GM12878 (cell line): ENCODE results near the gene CARD19.

Experiments
- BHLHE40 ChIP-seq, 2 experiments: fragments of 450-650 bp in 1 of 2; IDR thresholded peaks; 2 replicates each; pipeline ENCODE4 v1.6.1; 2011 to 2017; ENCODE audit warnings: low read depth in 2 of 2, borderline replicate concordance in 1 of 2, improper control_type of control experiment in 1 of 2, low read length in 1 of 2, mild to moderate bottlenecking in 1 of 2
- DPF2 ChIP-seq: fragments of 450-650 bp; IDR thresholded peaks from 2 replicates; pipeline ENCODE4 v1.6.1; 2017; ENCODE audit warnings: mild to moderate bottlenecking
- MXI1 ChIP-seq: fragments of 150-350 bp; IDR thresholded peaks from 2 replicates; pipeline ENCODE4 v1.6.1; 2011; ENCODE audit warnings: low read depth, mild to moderate bottlenecking, inconsistent platforms, low read length, improper control_type of control experiment
- PAX5 ChIP-seq: IDR thresholded peaks from 2 replicates; pipeline ENCODE4 v1.6.1; 2011; ENCODE audit warnings: low read depth, low read length, borderline replicate concordance
- TF ChIP-seq, protein P1 (sequence below): fragments of 450-650 bp; IDR thresholded peaks from 2 replicates; pipeline ENCODE4 v1.6.1; 2017; ENCODE audit warnings: mild to moderate bottlenecking, moderate library complexity
- TF ChIP-seq, protein P2 (sequence below), 3 experiments: IDR thresholded peaks in 2 of 3; conservative IDR thresholded peaks in 1 of 3; 2 replicates each; pipeline ENCODE4 v1.5.1; 2011; ENCODE audit warnings: low read depth in 3 of 3, low read length in 3 of 3, mild to moderate bottlenecking in 3 of 3, control low read depth in 2 of 3, moderate library complexity in 2 of 3, inconsistent platforms in 1 of 3, mixed read lengths in 1 of 3; ENCODE audit not compliant: control insufficient read depth in 2 of 3, insufficient read depth in 1 of 3; ENCODE audit errors: extremely low read depth in 1 of 3
- TF ChIP-seq, protein P3 (sequence below): IDR thresholded peaks from 2 replicates; pipeline ENCODE4 v1.6.1; 2012; ENCODE audit warnings: mild to moderate bottlenecking, low read depth, low read length
- TF ChIP-seq, protein P4 (sequence below): IDR thresholded peaks from 2 replicates; pipeline ENCODE4 v1.6.1; 2012; ENCODE audit warnings: low read depth, low read length, improper control_type of control experiment

DNA sequence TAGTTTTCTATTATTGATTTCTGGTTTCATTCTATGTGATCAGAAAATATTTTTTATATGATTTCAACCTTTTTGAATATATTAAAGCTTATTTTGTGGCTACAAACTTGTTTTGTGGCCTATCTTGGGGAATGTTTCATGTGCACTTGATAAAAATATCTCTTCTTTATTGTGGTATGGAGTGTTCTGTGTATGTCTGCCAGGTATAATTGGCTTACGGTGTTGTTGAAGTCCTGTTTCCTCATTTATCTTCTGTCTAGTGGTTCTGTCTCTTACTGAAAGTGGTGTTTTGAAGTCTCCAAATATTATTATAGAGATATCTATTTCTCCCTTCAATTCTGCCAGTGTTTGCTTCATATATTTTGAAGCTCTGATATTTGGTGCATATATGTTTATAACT is 9.6 kb downstream of the CARD19 start:
- TF ChIP-seq, protein P1, sequence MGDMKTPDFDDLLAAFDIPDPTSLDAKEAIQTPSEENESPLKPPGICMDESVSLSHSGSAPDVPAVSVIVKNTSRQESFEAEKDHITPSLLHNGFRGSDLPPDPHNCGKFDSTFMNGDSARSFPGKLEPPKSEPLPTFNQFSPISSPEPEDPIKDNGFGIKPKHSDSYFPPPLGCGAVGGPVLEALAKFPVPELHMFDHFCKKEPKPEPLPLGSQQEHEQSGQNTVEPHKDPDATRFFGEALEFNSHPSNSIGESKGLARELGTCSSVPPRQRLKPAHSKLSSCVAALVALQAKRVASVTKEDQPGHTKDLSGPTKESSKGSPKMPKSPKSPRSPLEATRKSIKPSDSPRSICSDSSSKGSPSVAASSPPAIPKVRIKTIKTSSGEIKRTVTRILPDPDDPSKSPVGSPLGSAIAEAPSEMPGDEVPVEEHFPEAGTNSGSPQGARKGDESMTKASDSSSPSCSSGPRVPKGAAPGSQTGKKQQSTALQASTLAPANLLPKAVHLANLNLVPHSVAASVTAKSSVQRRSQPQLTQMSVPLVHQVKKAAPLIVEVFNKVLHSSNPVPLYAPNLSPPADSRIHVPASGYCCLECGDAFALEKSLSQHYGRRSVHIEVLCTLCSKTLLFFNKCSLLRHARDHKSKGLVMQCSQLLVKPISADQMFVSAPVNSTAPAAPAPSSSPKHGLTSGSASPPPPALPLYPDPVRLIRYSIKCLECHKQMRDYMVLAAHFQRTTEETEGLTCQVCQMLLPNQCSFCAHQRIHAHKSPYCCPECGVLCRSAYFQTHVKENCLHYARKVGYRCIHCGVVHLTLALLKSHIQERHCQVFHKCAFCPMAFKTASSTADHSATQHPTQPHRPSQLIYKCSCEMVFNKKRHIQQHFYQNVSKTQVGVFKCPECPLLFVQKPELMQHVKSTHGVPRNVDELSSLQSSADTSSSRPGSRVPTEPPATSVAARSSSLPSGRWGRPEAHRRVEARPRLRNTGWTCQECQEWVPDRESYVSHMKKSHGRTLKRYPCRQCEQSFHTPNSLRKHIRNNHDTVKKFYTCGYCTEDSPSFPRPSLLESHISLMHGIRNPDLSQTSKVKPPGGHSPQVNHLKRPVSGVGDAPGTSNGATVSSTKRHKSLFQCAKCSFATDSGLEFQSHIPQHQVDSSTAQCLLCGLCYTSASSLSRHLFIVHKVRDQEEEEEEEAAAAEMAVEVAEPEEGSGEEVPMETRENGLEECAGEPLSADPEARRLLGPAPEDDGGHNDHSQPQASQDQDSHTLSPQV: no peak
- TF ChIP-seq PAX5 (no peak), BHLHE40 (IDR thresholded peaks at IDR 0.05; ENCODE audit: borderline replicate concordance in 1 of 2, low read depth in 2 of 2, low read length in 1 of 2) (no peak), DPF2 (no peak), MXI1 (no peak)
- TF ChIP-seq, protein P2, sequence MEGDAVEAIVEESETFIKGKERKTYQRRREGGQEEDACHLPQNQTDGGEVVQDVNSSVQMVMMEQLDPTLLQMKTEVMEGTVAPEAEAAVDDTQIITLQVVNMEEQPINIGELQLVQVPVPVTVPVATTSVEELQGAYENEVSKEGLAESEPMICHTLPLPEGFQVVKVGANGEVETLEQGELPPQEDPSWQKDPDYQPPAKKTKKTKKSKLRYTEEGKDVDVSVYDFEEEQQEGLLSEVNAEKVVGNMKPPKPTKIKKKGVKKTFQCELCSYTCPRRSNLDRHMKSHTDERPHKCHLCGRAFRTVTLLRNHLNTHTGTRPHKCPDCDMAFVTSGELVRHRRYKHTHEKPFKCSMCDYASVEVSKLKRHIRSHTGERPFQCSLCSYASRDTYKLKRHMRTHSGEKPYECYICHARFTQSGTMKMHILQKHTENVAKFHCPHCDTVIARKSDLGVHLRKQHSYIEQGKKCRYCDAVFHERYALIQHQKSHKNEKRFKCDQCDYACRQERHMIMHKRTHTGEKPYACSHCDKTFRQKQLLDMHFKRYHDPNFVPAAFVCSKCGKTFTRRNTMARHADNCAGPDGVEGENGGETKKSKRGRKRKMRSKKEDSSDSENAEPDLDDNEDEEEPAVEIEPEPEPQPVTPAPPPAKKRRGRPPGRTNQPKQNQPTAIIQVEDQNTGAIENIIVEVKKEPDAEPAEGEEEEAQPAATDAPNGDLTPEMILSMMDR (IDR thresholded peaks at IDR 0.05 in 2 of 3, conservative IDR thresholded peaks at IDR 0.05 in 1 of 3; ENCODE audit: control insufficient read depth in 2 of 3, extremely low read depth in 1 of 3, insufficient read depth in 1 of 3, low read depth in 3 of 3, low read length in 3 of 3): no peak
- TF ChIP-seq, protein P3, sequence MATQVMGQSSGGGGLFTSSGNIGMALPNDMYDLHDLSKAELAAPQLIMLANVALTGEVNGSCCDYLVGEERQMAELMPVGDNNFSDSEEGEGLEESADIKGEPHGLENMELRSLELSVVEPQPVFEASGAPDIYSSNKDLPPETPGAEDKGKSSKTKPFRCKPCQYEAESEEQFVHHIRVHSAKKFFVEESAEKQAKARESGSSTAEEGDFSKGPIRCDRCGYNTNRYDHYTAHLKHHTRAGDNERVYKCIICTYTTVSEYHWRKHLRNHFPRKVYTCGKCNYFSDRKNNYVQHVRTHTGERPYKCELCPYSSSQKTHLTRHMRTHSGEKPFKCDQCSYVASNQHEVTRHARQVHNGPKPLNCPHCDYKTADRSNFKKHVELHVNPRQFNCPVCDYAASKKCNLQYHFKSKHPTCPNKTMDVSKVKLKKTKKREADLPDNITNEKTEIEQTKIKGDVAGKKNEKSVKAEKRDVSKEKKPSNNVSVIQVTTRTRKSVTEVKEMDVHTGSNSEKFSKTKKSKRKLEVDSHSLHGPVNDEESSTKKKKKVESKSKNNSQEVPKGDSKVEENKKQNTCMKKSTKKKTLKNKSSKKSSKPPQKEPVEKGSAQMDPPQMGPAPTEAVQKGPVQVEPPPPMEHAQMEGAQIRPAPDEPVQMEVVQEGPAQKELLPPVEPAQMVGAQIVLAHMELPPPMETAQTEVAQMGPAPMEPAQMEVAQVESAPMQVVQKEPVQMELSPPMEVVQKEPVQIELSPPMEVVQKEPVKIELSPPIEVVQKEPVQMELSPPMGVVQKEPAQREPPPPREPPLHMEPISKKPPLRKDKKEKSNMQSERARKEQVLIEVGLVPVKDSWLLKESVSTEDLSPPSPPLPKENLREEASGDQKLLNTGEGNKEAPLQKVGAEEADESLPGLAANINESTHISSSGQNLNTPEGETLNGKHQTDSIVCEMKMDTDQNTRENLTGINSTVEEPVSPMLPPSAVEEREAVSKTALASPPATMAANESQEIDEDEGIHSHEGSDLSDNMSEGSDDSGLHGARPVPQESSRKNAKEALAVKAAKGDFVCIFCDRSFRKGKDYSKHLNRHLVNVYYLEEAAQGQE: no peak
- TF ChIP-seq, protein P4, sequence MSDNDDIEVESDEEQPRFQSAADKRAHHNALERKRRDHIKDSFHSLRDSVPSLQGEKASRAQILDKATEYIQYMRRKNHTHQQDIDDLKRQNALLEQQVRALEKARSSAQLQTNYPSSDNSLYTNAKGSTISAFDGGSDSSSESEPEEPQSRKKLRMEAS: no peak
